CD4-positive, alpha-beta memory T cell (primary cell): ENCODE results near the gene OPN3. TPM values are rescaled to one million over a fixed set of nuclear protein-coding genes. Genes with fewer than 3 reads are reported as not detected.

Source experiments
- CTCF ChIA-PET: fragments of 350-600 bp; sonication (Branson Sonifier 250); formaldehyde crosslinking; loops from one replicate; lab custom pipeline; 2021; ENCODE audit warnings: inconsistent platforms; ENCODE audit not compliant: partially characterized antibody; lab: Charles Lee
- POLR2A ChIA-PET: fragments of 350-600 bp; sonication (Branson Sonifier 250); formaldehyde crosslinking; loops from one replicate; lab custom pipeline; 2021; ENCODE audit not compliant: partially characterized antibody; lab: Charles Lee
- DNase-seq, 5 donors: peaks; one replicate each; pipeline versions ENCODE4 v3.0.0 to v3.0.0-alpha.2; 2020 to 2022; ENCODE audit warnings: mixed read lengths in 1 of 5
- H3K27ac ChIP-seq: one replicate; pipeline ENCODE4 v1.7.0; 2013; ENCODE audit warnings: low read depth, low read length
- H3K27me3 ChIP-seq: 2 replicates; pipeline ENCODE4 v1.7.0; 2013; ENCODE audit warnings: mild to moderate bottlenecking, low read length, moderate library complexity; ENCODE audit not compliant: insufficient read depth
- H3K36me3 ChIP-seq: 2 replicates; pipeline ENCODE4 v1.7.0; 2013; ENCODE audit warnings: mild to moderate bottlenecking, low read length, moderate library complexity; ENCODE audit not compliant: insufficient read depth
- H3K4me1 ChIP-seq: 2 replicates; pipeline ENCODE4 v1.7.0; 2013; ENCODE audit warnings: mild to moderate bottlenecking, low read length, moderate library complexity; ENCODE audit not compliant: insufficient read depth
- H3K4me3 ChIP-seq, 2 donors: one replicate each; pipeline ENCODE4 v1.7.0; 2013; ENCODE audit warnings: low read length in 2 of 2, mild to moderate bottlenecking in 1 of 2
- H3K9me3 ChIP-seq, 2 donors: one replicate each; pipeline ENCODE4 v1.7.0; 2013; ENCODE audit warnings: low read length in 2 of 2, control low read depth in 1 of 2; ENCODE audit not compliant: control insufficient read depth in 1 of 2
- H3K27ac Mint-ChIP-seq, 7 donors: one replicate each; pipeline ENCODE4 v1.8.0; 2020 to 2021; ENCODE audit warnings: mixed read lengths in 7 of 7, mild to moderate bottlenecking in 6 of 7, inconsistent platforms in 3 of 7, moderate library complexity in 3 of 7
- H3K27me3 Mint-ChIP-seq, 2 donors: one replicate each; pipeline ENCODE4 v1.8.0; 2020 to 2021; ENCODE audit warnings: mixed read lengths in 2 of 2
- H3K36me3 Mint-ChIP-seq, 2 donors: one replicate each; pipeline ENCODE4 v1.8.0; 2020 to 2021; ENCODE audit warnings: mixed read lengths in 2 of 2, inconsistent platforms in 1 of 2, mild to moderate bottlenecking in 1 of 2
- H3K4me1 Mint-ChIP-seq, 4 donors: one replicate each; pipeline ENCODE4 v1.8.0; 2020 to 2021; ENCODE audit warnings: mixed read lengths in 4 of 4, mild to moderate bottlenecking in 1 of 4
- H3K4me3 Mint-ChIP-seq, 8 donors: one replicate each; pipeline ENCODE4 v1.8.0; 2020 to 2021; ENCODE audit warnings: mixed read lengths in 8 of 8, mild to moderate bottlenecking in 7 of 8, moderate library complexity in 6 of 8, inconsistent platforms in 3 of 8
- H3K9me3 Mint-ChIP-seq, 8 donors: one replicate each; pipeline ENCODE4 v1.8.0; 2020 to 2021; ENCODE audit warnings: mixed read lengths in 8 of 8, mild to moderate bottlenecking in 5 of 8, inconsistent platforms in 3 of 8, moderate library complexity in 1 of 8
- intact Hi-C: fragments of 100-400 bp; cut with micrococcal nuclease; formaldehyde crosslinking; loops from one replicate; pipeline ENCODE4 v1.15.1; 2023
- polyA plus RNA-seq, 2 donors: library from polyadenylated mRNA; unstranded; fragments of 300-500 nt; fragmentation: Illumina TruSeq; gene quantifications; one replicate each; pipeline ENCODE4 v1.2.3, GENCODE V29; 2021
- total RNA-seq, 2 experiments: library from RNA; stranded (reverse); gene quantifications; one replicate each; pipeline ENCODE4 v1.2.3, GENCODE V29; 2021

OPN3 gene
- total and polyA plus RNA-seq, 4 experiments from 2014 or later = 3.9 to 17.5 (median 8.9) TPM

DNA sequence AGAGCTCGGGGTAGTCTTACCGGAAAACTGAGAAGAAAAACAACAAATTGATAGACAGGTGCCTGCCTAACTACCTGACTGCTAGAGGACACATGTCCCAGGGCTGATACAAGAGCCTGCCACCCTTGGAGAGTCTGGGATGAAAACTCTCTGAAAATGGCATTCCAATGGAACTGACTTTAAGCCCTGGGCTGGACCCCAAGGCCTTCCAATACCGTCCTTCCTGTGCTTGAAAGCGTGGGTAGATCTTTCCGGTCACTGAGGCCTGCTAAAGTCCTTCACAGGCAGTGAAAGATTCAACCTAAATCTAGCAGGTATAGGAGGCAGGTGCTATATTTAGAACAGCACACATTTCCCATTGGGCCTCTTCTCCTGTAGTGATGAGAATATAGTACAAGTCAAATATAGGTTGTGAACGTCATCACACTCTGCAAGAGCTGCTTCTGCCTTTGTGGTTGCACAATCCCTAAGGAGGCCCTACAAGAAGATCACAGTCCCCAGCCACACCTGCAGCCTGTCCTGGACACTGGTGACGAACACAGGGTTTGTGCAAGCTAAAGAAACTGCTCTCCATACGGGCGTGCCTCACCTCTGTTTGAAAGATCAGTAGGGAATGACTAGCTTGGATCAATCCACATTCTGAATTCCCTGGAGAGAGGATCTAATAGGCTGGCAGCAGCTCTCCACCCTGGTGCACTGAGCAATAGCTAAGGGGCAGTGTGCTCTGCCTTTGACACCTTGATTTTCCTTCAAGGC lies 876 bp upstream of the OPN3 start:
- CTCF ChIA-PET = interaction anchor here (0.8 to 2.2 kb wide), 9 partner anchors 9 to 358 kb away, joined by 3 to 10 read pairs (median 3); partner anchors contain the start of gene MAP1LC3C
- peak in 2 of 5 donors; percentile 4 to 43 for DNase-seq

GRCh38 chr1:241639623-241640148 lies 483 bp downstream of the OPN3 start:
- no peaks in the 10 kb centered on the region for H3K27me3 ChIP-seq
- POLR2A ChIA-PET = interaction anchor here (0.7 to 2.6 kb wide), 8 partner anchors 10 to 1616 kb away, joined by 3 to 18 read pairs (median 5); partner anchors contain the start of genes CEP170, EXO1 and SDCCAG8

More for the DNA sequence above, 876 bp upstream of the OPN3 start:
- peaks cover 0 to 3% (median 0%) of the 10 kb centered on the region in 8 donors for H3K9me3 Mint-ChIP-seq
- Histone ChIP-seq H3K4me1 (peaks cover 25% of the 10 kb centered on the region), H3K9me3 (no peaks in the 10 kb centered on the region), H3K36me3 (no peaks in the 10 kb centered on the region), H3K27ac (no peak overlapping the region), H3K27me3 (no peaks in the 10 kb centered on the region), H3K4me3 (peak overlapping the region in 1 of 2 donors; percentile 58)
- H3K27ac Mint-ChIP-seq = peak overlapping the region; percentile 49 to 96 (median 85)
- H3K4me1 Mint-ChIP-seq = peaks cover 18 to 40% (median 25%) of the 10 kb centered on the region in 4 donors
- POLR2A ChIA-PET = interaction anchor here (0.9 to 2.6 kb wide), 10 partner anchors 11 to 1614 kb away, joined by 3 to 18 read pairs (median 4); partner anchors contain the start of genes CEP170, EXO1, FH and SDCCAG8
- H3K36me3 Mint-ChIP-seq = no peaks in the 10 kb centered on the region
- H3K27me3 Mint-ChIP-seq = no peaks in the 10 kb centered on the region
- H3K4me3 Mint-ChIP-seq = peak overlapping the region; percentile 75 to 88 (median 86)
- intact Hi-C loops = loop anchor here (1.0 to 2.0 kb wide), 4 partner anchors 14 to 1614 kb away; partner anchors contain the start of gene CEP170

DNA sequence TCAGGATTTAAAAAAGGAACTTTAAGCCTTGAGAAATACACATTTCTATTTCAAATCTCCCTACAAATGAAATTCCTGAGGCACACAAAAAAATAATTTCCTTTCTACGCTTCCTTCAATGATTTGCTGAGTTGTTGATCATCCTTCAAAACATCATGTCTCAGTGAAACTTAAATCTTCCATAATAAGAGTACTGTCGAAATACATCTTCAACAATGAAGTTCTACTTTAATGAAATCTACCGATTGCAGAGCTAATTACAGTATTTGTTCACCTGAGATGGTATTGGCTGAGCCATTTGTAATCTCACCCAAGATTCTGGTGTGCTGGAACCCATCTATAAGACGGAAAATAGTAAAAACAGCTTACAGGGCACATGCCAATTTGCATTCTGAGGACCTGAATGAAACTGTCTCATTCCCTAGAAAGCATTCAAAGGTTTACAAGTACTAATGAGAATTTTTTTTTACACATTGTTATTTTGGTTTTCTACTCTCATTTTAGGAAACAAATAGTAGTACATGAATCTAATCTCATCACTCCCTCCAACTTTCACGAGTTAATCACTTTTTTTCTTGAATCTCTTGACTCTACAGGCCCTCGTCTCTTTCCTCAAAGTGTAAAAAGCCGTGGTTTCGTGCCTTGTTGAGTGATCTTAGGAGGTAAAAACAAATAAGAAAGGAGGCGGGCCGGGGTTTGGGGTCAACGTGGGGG lies 1.1 kb downstream of the OPN3 start:
- ChIA-PET POLR2A (interaction anchor here (1.3 to 2.6 kb wide), 2 partner anchors 39 to 87 kb away, joined by 4 to 18 read pairs; no protein-coding TSS in a partner anchor), CTCF (interaction anchor here (1.2 kb wide), 1 partner anchor 11 kb away, joined by 5 read pairs; no protein-coding TSS in a partner anchor)
- Histone ChIP-seq H3K4me3 (peak overlapping the region; percentile 64 to 82), H3K27ac (no peak overlapping the region), H3K9me3 (no peaks in the 10 kb centered on the region), H3K4me1 (peaks cover 25% of the 10 kb centered on the region), H3K27me3 (no peaks in the 10 kb centered on the region), H3K36me3 (no peaks in the 10 kb centered on the region)
- intact Hi-C loops = no loop called here
- peaks cover 0 to 3% (median 0%) of the 10 kb centered on the region in 8 donors for H3K9me3 Mint-ChIP-seq
- peak overlapping the region; percentile 29 to 79 (median 43) for H3K27ac Mint-ChIP-seq
- H3K4me1 Mint-ChIP-seq = peaks cover 20 to 40% (median 25%) of the 10 kb centered on the region in 4 donors
- H3K27me3 Mint-ChIP-seq = no peaks in the 10 kb centered on the region
- peaks cover 8 to 15% of the 10 kb centered on the region in 2 donors for H3K36me3 Mint-ChIP-seq
- peak overlapping the region; percentile 80 to 89 (median 84) for H3K4me3 Mint-ChIP-seq
- peak in 3 of 5 donors; percentile 1 to 9 (median 7) for DNase-seq

More at GRCh38 chr1:241639623-241640148, 483 bp downstream of the OPN3 start:
- H3K27ac ChIP-seq = peak overlapping the region; percentile 41
- H3K4me3 ChIP-seq = peak overlapping the region; percentile 64 to 82
- no peaks in the 10 kb centered on the region for H3K36me3 ChIP-seq
- Mint-ChIP-seq H3K36me3 (peaks cover 8% of the 10 kb centered on the region in 2 donors), H3K27ac (peak overlapping the region; percentile 29 to 79 (median 43)), H3K4me1 (peaks cover 18 to 40% (median 25%) of the 10 kb centered on the region in 4 donors), H3K4me3 (peak overlapping the region; percentile 80 to 89 (median 84)), H3K27me3 (no peaks in the 10 kb centered on the region), H3K9me3 (peaks cover 0 to 3% (median 0%) of the 10 kb centered on the region in 8 donors)
- peak in 1 of 5 donors; percentile 51 for DNase-seq
- peaks cover 25% of the 10 kb centered on the region for H3K4me1 ChIP-seq
- CTCF ChIA-PET = interaction anchor here (1.2 to 1.4 kb wide), 2 partner anchors 12 kb away, joined by 5 to 6 read pairs; no protein-coding TSS in a partner anchor
- intact Hi-C loops = loop anchor here (1.0 to 2.0 kb wide), 4 partner anchors 12 to 1615 kb away; partner anchors contain the start of gene CEP170
- no peaks in the 10 kb centered on the region for H3K9me3 ChIP-seq

- Histone ChIP-seq H3K36me3 (no peaks in the 10 kb centered on the region), H3K4me3 (no peak overlapping the region), H3K4me1 (peaks cover 25% of the 10 kb centered on the region), H3K27me3 (no peaks in the 10 kb centered on the region), H3K27ac (no peak overlapping the region), H3K9me3 (no peaks in the 10 kb centered on the region)
- peaks cover 20 to 40% (median 25%) of the 10 kb centered on the region in 4 donors for H3K4me1 Mint-ChIP-seq
- H3K27me3 Mint-ChIP-seq = no peaks in the 10 kb centered on the region
- intact Hi-C loops = no loop called here
- peaks cover 0 to 3% (median 0%) of the 10 kb centered on the region in 8 donors for H3K9me3 Mint-ChIP-seq
- H3K36me3 Mint-ChIP-seq = peaks cover 8 to 15% of the 10 kb centered on the region in 2 donors
- ChIA-PET POLR2A (interaction anchor here (1.3 to 2.6 kb wide), 2 partner anchors 40 to 86 kb away, joined by 4 to 18 read pairs; no protein-coding TSS in a partner anchor), CTCF (interaction anchor here (1.2 kb wide), 1 partner anchor 11 kb away, joined by 5 read pairs; no protein-coding TSS in a partner anchor)
- DNase-seq = no peak
- H3K4me3 Mint-ChIP-seq = peak overlapping the region in 6 of 8 donors; percentile 32 to 70 (median 54)
- H3K27ac Mint-ChIP-seq = peak overlapping the region in 1 of 7 donors; percentile 50
Observed at GRCh38 chr1:241638099-241638682, 2.0 kb downstream of the OPN3 start.

- no peaks in the 10 kb centered on the region for H3K27me3 ChIP-seq
- H3K4me3 Mint-ChIP-seq = peak overlapping the region in 6 of 8 donors; percentile 1 to 70 (median 19)
- POLR2A ChIA-PET = no interaction called here
- peaks cover 8 to 15% of the 10 kb centered on the region in 2 donors for H3K36me3 Mint-ChIP-seq
- H3K27ac ChIP-seq = no peak overlapping the region
- no peaks in the 10 kb centered on the region for H3K27me3 Mint-ChIP-seq
- intact Hi-C loops = no loop called here
- no peaks in the 10 kb centered on the region for H3K36me3 ChIP-seq
- no peaks in the 10 kb centered on the region for H3K9me3 ChIP-seq
- no peak for DNase-seq
- no peak overlapping the region for H3K4me3 ChIP-seq
- peak overlapping the region in 1 of 7 donors; percentile 12 for H3K27ac Mint-ChIP-seq
- peaks cover 0 to 3% (median 0%) of the 10 kb centered on the region in 8 donors for H3K9me3 Mint-ChIP-seq
- H3K4me1 ChIP-seq = peaks cover 25% of the 10 kb centered on the region
- CTCF ChIA-PET = no interaction called here
- peaks cover 20 to 40% (median 25%) of the 10 kb centered on the region in 4 donors for H3K4me1 Mint-ChIP-seq
Observed at GRCh38 chr1:241637604-241638003, 2.6 kb downstream of the OPN3 start.

- Mint-ChIP-seq H3K27me3 (no peaks in the 10 kb centered on the region), H3K9me3 (no peaks in the 10 kb centered on the region), H3K27ac (no peak overlapping the region), H3K4me3 (peak overlapping the region in 5 of 8 donors; percentile 1 to 32 (median 3)), H3K36me3 (peaks cover 10 to 16% of the 10 kb centered on the region in 2 donors), H3K4me1 (peaks cover 20 to 40% (median 25%) of the 10 kb centered on the region in 4 donors)
- Histone ChIP-seq H3K27ac (no peak overlapping the region), H3K27me3 (no peaks in the 10 kb centered on the region), H3K4me3 (no peak overlapping the region), H3K4me1 (peaks cover 25% of the 10 kb centered on the region), H3K9me3 (no peaks in the 10 kb centered on the region), H3K36me3 (no peaks in the 10 kb centered on the region)
- intact Hi-C loops = no loop called here
- DNase-seq = no peak
- ChIA-PET CTCF (no interaction called here), POLR2A (no interaction called here)
Observed at GRCh38 chr1:241637046-241637590, 3.1 kb downstream of the OPN3 start.
